Keratinocyte (primary cell): ENCODE results near the gene GALNT9. TPM values are rescaled to one million over a fixed set of nuclear protein-coding genes. Genes with fewer than 3 reads are reported as not detected.

Source experiments
- DNase-seq: peaks from one replicate; pipeline ENCODE4 v3.0.0-alpha.2; 2011; ENCODE audit warnings: low read depth, missing footprints, low spot score
- FAIRE-seq: peaks from 2 replicates; lab custom pipeline; 2011; peaks lifted over from hg19 to GRCh38; lab: Jason Lieb, UNC
- H2AFZ ChIP-seq: 2 replicates; pipeline ENCODE4 v1.6.0; 2012; ENCODE audit warnings: low read length, control low read depth, inconsistent platforms; ENCODE audit not compliant: control insufficient read depth
- H3K27ac ChIP-seq: 2 replicates; pipeline ENCODE4 v1.5.1; 2011; ENCODE audit warnings: low read length; ENCODE audit not compliant: control insufficient read depth, insufficient read depth
- H3K27me3 ChIP-seq: 3 replicates; pipeline ENCODE4 v1.6.0; 2011; ENCODE audit warnings: low read length; ENCODE audit not compliant: control insufficient read depth, insufficient read depth; ENCODE audit errors: extremely low read depth
- H3K36me3 ChIP-seq, 2 experiments: 2 replicates in 1 of 2; 3 replicates in 1 of 2; pipeline ENCODE4 v1.5.1; 2011; ENCODE audit warnings: low read length in 2 of 2, mild to moderate bottlenecking in 1 of 2; ENCODE audit not compliant: control insufficient read depth in 2 of 2, insufficient read depth in 2 of 2; ENCODE audit errors: extremely low read depth in 1 of 2
- H3K4me1 ChIP-seq: 3 replicates; pipeline ENCODE4 v1.5.1; 2011; ENCODE audit warnings: low read length; ENCODE audit not compliant: control insufficient read depth, insufficient read depth; ENCODE audit errors: extremely low read depth
- H3K4me2 ChIP-seq: 3 replicates; pipeline ENCODE4 v1.6.0; 2011; ENCODE audit warnings: low read depth, low read length; ENCODE audit not compliant: control insufficient read depth, insufficient read depth; ENCODE audit errors: extremely low read depth
- H3K4me3 ChIP-seq, 3 experiments: fragments of 200-600 bp in 1 of 3; sonication (generic) in 1 of 3; 2 replicates in 2 of 3; 3 replicates in 1 of 3; pipeline ENCODE4 v1.5.1; 2011 to 2016; ENCODE audit warnings: low read length in 3 of 3, mild to moderate bottlenecking in 3 of 3, control low read depth in 2 of 3, inconsistent platforms in 1 of 3, low read depth in 1 of 3, mixed read lengths in 1 of 3, mixed run types in 1 of 3, moderate library complexity in 1 of 3; ENCODE audit not compliant: control insufficient read depth in 2 of 3, insufficient read depth in 2 of 3; ENCODE audit errors: extremely low read depth in 1 of 3
- H3K79me2 ChIP-seq: 2 replicates; pipeline ENCODE4 v1.6.0; 2012; ENCODE audit warnings: low read length; ENCODE audit not compliant: control insufficient read depth, insufficient read depth
- H3K9ac ChIP-seq: 3 replicates; pipeline ENCODE4 v1.6.0; 2011; ENCODE audit warnings: low read length; ENCODE audit not compliant: control insufficient read depth, insufficient read depth; ENCODE audit errors: extremely low read depth
- H3K9me1 ChIP-seq: 3 replicates; pipeline ENCODE4 v1.6.0; 2011; ENCODE audit warnings: low read length; ENCODE audit not compliant: control insufficient read depth, insufficient read depth; ENCODE audit errors: extremely low read depth
- H3K9me3 ChIP-seq: 2 replicates; pipeline ENCODE4 v1.5.1; 2012; ENCODE audit warnings: low read depth, low read length; ENCODE audit not compliant: control insufficient read depth
- H4K20me1 ChIP-seq: 3 replicates; pipeline ENCODE4 v1.6.0; 2011; ENCODE audit warnings: low read length; ENCODE audit not compliant: control insufficient read depth, insufficient read depth; ENCODE audit errors: extremely low read depth
- EZH2 ChIP-seq: IDR thresholded peaks from one replicate; pipeline ENCODE4 v1.6.1; 2012; ENCODE audit warnings: inconsistent platforms, mild to moderate bottlenecking, low read length, moderate library complexity
- dilution Hi-C: fragments of 300-500 bp; cut with MboI; formaldehyde crosslinking; loops from one replicate; pipeline ENCODE4 v1.7.0; 2020; ENCODE audit warnings: low sequenced_read_pairs; ENCODE audit not compliant: extremely low pct_ligation_motif_present
- polyA plus RNA-seq, 5 experiments: library from polyadenylated mRNA; depleted of rRNA in 3 of 5; stranded (reverse) in 3 of 5; stranded (forward) in 1 of 5; unstranded in 1 of 5; fragments of >200 nt; gene quantifications; 1 replicate in 1 of 5; 2 replicates in 3 of 5; 3 replicates in 1 of 5; pipeline versions ENCODE4 v1.2.1 to v1.2.3, GENCODE V29; 2011 to 2012; ENCODE audit warnings: missing spikeins in 2 of 5, low read depth in 1 of 5, low replicate concordance in 1 of 5
- TF ChIP-seq, protein P1 (sequence below), 3 experiments: IDR thresholded peaks in 1 of 3; conservative IDR thresholded peaks in 1 of 3; optimal IDR thresholded peaks in 1 of 3; 2 replicates in 2 of 3; 3 replicates in 1 of 3; pipeline versions ENCODE3 to v1.5.1; 2011; ENCODE audit warnings: low read length in 3 of 3, mild to moderate bottlenecking in 3 of 3, moderate library complexity in 2 of 3, control low read depth in 1 of 3, inconsistent platforms in 1 of 3; ENCODE audit not compliant: insufficient read depth in 2 of 3; ENCODE audit errors: extremely low read depth in 1 of 3

The GALNT9 gene
- polyA plus RNA-seq, 1 donor (not counting 4 experiments of a cell fraction or from before 2014, with no cell fraction given) = not detected

DNA sequence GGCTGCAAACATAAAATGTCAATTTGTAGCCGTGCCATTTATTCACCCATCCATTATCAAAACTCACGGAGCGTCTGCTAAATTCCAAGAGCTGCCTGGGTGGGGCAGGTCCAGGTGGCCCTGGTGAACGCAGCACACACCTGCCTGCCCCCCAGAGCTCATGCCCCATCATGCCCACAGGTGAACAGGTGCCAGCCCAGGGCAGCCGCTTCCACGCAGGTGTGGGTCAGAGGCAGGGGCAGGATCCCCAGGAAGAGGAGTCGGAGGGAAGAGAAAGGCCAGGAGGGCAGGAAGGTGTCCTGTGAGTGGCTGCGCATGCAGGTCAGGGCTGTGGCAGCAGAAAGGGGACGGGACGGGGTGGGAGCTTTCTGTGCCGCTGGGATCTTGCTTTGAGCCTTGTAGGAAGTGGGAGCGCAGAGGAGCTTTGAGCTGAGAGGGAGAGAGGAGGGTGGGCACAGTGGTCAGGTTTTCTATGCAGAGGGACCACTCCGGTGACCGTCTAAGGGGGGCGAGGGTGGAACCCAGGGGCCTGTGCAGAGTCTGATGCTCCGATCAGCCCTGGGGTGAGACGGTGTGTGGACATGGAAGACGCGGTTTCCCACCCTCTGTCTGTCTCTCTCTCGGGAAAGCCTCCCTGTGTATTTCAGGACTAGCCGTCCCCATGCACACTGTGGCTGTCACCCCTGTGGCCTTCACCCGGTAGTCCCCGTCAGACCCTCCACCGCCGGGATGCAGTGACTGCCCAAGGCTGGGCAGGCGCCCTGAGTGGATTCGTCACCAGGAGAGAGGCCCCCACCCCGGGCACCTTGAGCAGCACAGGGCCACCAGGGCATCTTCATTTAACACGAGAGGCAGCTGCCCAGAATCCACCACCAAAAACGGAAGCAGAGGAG lies 26.7 kb downstream of the GALNT9 start:
- peaks cover 2% of the 10 kb centered on the region for H3K9me3 ChIP-seq
- no peaks in the 10 kb centered on the region for H3K4me1 ChIP-seq
- H2AFZ ChIP-seq = no peak overlapping the region
- FAIRE-seq (no peak), DNase-seq (no peak)
- no peak overlapping the region for H3K4me3 ChIP-seq
- H3K9ac ChIP-seq = no peak overlapping the region
- H4K20me1 ChIP-seq = no peaks in the 10 kb centered on the region
- H3K27me3 ChIP-seq = no peaks in the 10 kb centered on the region
- H3K36me3 ChIP-seq = no peaks in the 10 kb centered on the region
- no peak overlapping the region for H3K27ac ChIP-seq
- no peaks in the 10 kb centered on the region for H3K9me1 ChIP-seq
- H3K79me2 ChIP-seq = no peaks in the 10 kb centered on the region
- no peak for TF ChIP-seq EZH2
- TF ChIP-seq, protein P1, sequence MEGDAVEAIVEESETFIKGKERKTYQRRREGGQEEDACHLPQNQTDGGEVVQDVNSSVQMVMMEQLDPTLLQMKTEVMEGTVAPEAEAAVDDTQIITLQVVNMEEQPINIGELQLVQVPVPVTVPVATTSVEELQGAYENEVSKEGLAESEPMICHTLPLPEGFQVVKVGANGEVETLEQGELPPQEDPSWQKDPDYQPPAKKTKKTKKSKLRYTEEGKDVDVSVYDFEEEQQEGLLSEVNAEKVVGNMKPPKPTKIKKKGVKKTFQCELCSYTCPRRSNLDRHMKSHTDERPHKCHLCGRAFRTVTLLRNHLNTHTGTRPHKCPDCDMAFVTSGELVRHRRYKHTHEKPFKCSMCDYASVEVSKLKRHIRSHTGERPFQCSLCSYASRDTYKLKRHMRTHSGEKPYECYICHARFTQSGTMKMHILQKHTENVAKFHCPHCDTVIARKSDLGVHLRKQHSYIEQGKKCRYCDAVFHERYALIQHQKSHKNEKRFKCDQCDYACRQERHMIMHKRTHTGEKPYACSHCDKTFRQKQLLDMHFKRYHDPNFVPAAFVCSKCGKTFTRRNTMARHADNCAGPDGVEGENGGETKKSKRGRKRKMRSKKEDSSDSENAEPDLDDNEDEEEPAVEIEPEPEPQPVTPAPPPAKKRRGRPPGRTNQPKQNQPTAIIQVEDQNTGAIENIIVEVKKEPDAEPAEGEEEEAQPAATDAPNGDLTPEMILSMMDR (optimal IDR thresholded peaks at IDR 0.05 in 1 of 3, IDR thresholded peaks at IDR 0.05 in 1 of 3, conservative IDR thresholded peaks at IDR 0.05 in 1 of 3; ENCODE audit: extremely low read depth in 1 of 3, insufficient read depth in 2 of 3, low read length in 3 of 3) = no peak
- no peak overlapping the region for H3K4me2 ChIP-seq
- dilution Hi-C loops = no loop called here

DNA sequence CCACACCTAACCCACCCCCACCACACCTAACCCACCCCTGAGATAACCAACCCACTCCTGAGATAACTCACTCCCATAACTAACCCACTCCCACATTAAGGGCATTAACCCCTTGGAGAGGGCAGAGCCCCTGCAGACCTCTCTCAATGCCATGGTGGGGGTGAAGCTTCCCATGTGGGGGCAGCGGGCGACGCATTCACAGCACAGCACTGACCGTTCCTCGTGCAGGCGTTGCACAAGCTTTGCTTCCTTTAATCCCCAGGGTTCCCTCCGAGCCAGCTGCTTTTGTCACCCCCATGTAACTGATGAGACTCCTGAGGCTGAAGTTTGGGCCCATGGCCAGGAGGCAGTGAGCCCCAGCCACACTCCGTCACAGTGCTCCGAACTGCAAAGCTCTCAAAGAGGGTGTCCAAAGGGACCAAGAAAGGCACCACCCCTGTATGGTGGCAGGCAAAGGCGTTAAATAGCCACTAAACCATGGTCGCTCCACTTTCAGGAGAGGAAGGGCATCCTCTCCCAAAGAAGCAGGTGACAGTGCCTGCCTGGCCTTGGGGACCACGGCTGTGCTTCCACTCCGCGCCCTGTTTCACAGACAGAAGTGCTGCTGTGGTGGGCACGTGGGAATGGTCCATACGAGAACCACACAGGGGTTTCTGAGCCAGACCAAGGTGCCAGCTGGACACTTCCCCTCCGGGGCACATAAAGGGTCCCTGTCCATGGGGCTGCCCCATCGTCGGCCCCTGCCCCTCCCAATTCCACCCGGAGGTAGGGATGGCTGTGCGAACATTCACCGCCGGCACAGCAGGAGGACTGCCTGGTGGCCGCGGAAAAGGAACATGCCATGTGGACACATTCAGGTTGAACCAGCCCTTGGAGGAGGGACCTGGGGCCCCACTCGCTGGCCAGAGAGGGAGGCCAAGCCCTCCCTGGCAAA lies 28.3 kb downstream of the GALNT9 start:
- no peak for DNase-seq
- Histone ChIP-seq H3K4me1 (no peaks in the 10 kb centered on the region), H3K9ac (no peak overlapping the region), H2AFZ (no peak overlapping the region), H3K9me1 (no peaks in the 10 kb centered on the region), H3K4me3 (no peak overlapping the region), H3K27ac (no peak overlapping the region), H3K4me2 (no peak overlapping the region), H3K27me3 (no peaks in the 10 kb centered on the region), H4K20me1 (no peaks in the 10 kb centered on the region), H3K79me2 (no peaks in the 10 kb centered on the region), H3K36me3 (no peaks in the 10 kb centered on the region), H3K9me3 (peaks cover 1% of the 10 kb centered on the region)
- dilution Hi-C loops = no loop called here
- no peak for TF ChIP-seq EZH2
- TF ChIP-seq, protein P1 (optimal IDR thresholded peaks at IDR 0.05 in 1 of 3, IDR thresholded peaks at IDR 0.05 in 1 of 3, conservative IDR thresholded peaks at IDR 0.05 in 1 of 3; ENCODE audit: extremely low read depth in 1 of 3, insufficient read depth in 2 of 3, low read length in 3 of 3) = no peak
- no peak for FAIRE-seq
